Measurements from ENCODE around the gene PIK3IP1.
A peak's percentile ranks its signal among the peaks of the same experiment; 100 is the strongest.

PIK3IP1 gene

GRCh38 chr22:31302537-31302936 is 10.2 kb upstream of the PIK3IP1 start:
- no peak for ATAC-seq

DNA sequence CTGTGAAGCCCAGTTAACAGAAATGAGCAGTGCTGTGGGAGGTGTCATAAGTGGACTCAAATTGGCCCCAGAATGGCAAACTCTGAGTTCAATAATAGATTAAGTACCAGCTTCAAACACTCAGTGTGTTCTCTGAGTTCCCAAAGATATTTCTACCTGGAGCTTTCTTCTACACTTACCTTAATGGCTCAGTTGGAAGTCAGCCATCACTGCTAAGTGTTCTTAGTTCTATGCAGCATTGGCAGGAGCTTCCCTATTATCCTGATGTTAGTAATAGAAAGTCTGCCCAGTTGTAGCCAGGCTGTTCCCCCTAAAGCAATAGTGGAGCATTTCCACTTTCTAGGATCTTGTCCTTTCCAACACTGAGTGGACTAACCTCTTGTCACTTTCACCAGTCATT is 9.7 kb upstream of the PIK3IP1 start:
- ATAC-seq, result no peak
- TF ChIP-seq ISL1 (CRISPR knock-in tag; IDR thresholded peaks at IDR 0.05), result peak; percentile 47; the same call in 1 of the 2 replicates
- TF ChIP-seq, protein P1, sequence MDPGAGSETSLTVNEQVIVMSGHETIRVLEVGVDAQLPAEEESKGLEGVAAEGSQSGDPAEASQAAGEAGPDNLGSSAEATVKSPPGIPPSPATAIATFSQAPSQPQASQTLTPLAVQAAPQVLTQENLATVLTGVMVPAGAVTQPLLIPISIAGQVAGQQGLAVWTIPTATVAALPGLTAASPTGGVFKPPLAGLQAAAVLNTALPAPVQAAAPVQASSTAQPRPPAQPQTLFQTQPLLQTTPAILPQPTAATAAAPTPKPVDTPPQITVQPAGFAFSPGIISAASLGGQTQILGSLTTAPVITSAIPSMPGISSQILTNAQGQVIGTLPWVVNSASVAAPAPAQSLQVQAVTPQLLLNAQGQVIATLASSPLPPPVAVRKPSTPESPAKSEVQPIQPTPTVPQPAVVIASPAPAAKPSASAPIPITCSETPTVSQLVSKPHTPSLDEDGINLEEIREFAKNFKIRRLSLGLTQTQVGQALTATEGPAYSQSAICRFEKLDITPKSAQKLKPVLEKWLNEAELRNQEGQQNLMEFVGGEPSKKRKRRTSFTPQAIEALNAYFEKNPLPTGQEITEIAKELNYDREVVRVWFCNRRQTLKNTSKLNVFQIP (CRISPR knock-in tag; IDR thresholded peaks at IDR 0.05; ENCODE audit: borderline replicate concordance, low read depth), result no peak

More at GRCh38 chr22:31302537-31302936, 10.2 kb upstream of the PIK3IP1 start:
- TF ChIP-seq ZFP3 (CRISPR knock-in tag; IDR thresholded peaks at IDR 0.05), result no peak
- no peak for TF ChIP-seq TOX (CRISPR knock-in tag; IDR thresholded peaks at IDR 0.05; ENCODE audit: borderline replicate concordance)
- TF ChIP-seq ARNTL (CRISPR knock-in tag; IDR thresholded peaks at IDR 0.05; ENCODE audit: borderline replicate concordance, low read depth), result no peak
- TF ChIP-seq OSR1 (CRISPR knock-in tag; IDR thresholded peaks at IDR 0.05), result no peak
- TF ChIP-seq, protein P2, sequence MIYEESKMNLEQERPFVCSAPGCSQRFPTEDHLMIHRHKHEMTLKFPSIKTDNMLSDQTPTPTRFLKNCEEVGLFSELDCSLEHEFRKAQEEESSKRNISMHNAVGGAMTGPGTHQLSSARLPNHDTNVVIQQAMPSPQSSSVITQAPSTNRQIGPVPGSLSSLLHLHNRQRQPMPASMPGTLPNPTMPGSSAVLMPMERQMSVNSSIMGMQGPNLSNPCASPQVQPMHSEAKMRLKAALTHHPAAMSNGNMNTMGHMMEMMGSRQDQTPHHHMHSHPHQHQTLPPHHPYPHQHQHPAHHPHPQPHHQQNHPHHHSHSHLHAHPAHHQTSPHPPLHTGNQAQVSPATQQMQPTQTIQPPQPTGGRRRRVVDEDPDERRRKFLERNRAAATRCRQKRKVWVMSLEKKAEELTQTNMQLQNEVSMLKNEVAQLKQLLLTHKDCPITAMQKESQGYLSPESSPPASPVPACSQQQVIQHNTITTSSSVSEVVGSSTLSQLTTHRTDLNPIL (CRISPR knock-in tag; IDR thresholded peaks at IDR 0.05; ENCODE audit: low read depth), result no peak
- TF ChIP-seq TSHZ2 (CRISPR knock-in tag; IDR thresholded peaks at IDR 0.05), result no peak
- TF ChIP-seq GLIS3 (CRISPR knock-in tag; IDR thresholded peaks at IDR 0.05), result no peak
- TF ChIP-seq ESRRG (CRISPR knock-in tag; IDR thresholded peaks at IDR 0.05), result no peak
- TF ChIP-seq RARB (CRISPR knock-in tag; IDR thresholded peaks at IDR 0.05), result no peak
- TF ChIP-seq ZFP30 (CRISPR knock-in tag; IDR thresholded peaks at IDR 0.05), result no peak
- no peak for TF ChIP-seq ZNF8 (CRISPR knock-in tag; IDR thresholded peaks at IDR 0.05)
- no peak for TF ChIP-seq ZC3H10 (CRISPR knock-in tag; IDR thresholded peaks at IDR 0.05)
- TF ChIP-seq PATZ1 (CRISPR knock-in tag; IDR thresholded peaks at IDR 0.05; ENCODE audit: borderline replicate concordance), result no peak
- no peak for TF ChIP-seq PPARA (CRISPR knock-in tag; IDR thresholded peaks at IDR 0.05; ENCODE audit: borderline replicate concordance)
- TF ChIP-seq, protein P3, sequence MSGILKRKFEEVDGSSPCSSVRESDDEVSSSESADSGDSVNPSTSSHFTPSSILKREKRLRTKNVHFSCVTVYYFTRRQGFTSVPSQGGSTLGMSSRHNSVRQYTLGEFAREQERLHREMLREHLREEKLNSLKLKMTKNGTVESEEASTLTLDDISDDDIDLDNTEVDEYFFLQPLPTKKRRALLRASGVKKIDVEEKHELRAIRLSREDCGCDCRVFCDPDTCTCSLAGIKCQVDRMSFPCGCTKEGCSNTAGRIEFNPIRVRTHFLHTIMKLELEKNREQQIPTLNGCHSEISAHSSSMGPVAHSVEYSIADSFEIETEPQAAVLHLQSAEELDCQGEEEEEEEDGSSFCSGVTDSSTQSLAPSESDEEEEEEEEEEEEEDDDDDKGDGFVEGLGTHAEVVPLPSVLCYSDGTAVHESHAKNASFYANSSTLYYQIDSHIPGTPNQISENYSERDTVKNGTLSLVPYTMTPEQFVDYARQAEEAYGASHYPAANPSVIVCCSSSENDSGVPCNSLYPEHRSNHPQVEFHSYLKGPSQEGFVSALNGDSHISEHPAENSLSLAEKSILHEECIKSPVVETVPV (CRISPR knock-in tag; IDR thresholded peaks at IDR 0.05), result no peak
- TF ChIP-seq TCF4 (CRISPR knock-in tag; IDR thresholded peaks at IDR 0.05; ENCODE audit: borderline replicate concordance), result no peak
- no peak for TF ChIP-seq ZNF70 (CRISPR knock-in tag; IDR thresholded peaks at IDR 0.05)

GRCh38 chr22:31300896-31301295 is 8.6 kb upstream of the PIK3IP1 start:
- ATAC-seq, result no peak
- TF ChIP-seq TCF4 (CRISPR knock-in tag; IDR thresholded peaks at IDR 0.05; ENCODE audit: borderline replicate concordance), result no peak
- no peak for TF ChIP-seq PPARA (CRISPR knock-in tag; IDR thresholded peaks at IDR 0.05; ENCODE audit: borderline replicate concordance)
- TF ChIP-seq, protein P1 (CRISPR knock-in tag; IDR thresholded peaks at IDR 0.05; ENCODE audit: borderline replicate concordance, low read depth), result no peak
- TF ChIP-seq ESRRG (CRISPR knock-in tag; IDR thresholded peaks at IDR 0.05), result no peak
- no peak for TF ChIP-seq RARB (CRISPR knock-in tag; IDR thresholded peaks at IDR 0.05)
- TF ChIP-seq ZNF565 (CRISPR knock-in tag; conservative IDR thresholded peaks at IDR 0.05; ENCODE audit: low read depth), result no peak
- no peak for TF ChIP-seq ZC3H10 (CRISPR knock-in tag; IDR thresholded peaks at IDR 0.05)
- TF ChIP-seq ISL1 (CRISPR knock-in tag; IDR thresholded peaks at IDR 0.05), result no peak
- TF ChIP-seq, protein P2 (CRISPR knock-in tag; IDR thresholded peaks at IDR 0.05; ENCODE audit: low read depth), result no peak
- no peak for TF ChIP-seq ZNF8 (CRISPR knock-in tag; IDR thresholded peaks at IDR 0.05)
- no peak for TF ChIP-seq PATZ1 (CRISPR knock-in tag; IDR thresholded peaks at IDR 0.05; ENCODE audit: borderline replicate concordance)
- TF ChIP-seq, protein P3 (CRISPR knock-in tag; IDR thresholded peaks at IDR 0.05), result no peak

Data from SK-N-SH treated with all-trans-retinoic acid at 6 μM for 48 hours (cell line).